Uterus (tissue), 4 donors: Measurements from ENCODE around the gene RRP9. TPM values are rescaled to one million over a fixed set of nuclear protein-coding genes. Genes with fewer than 3 reads are reported as not detected.

ENCODE experiments used
- DNase-seq, 2 donors: peaks; one replicate each; pipeline ENCODE4 v3.0.0-alpha.2; 2019 to 2020
- H3K27ac ChIP-seq, 2 donors: fragments of 200-600 bp; sonication (generic); 1 replicate in 1 of 2; 2 replicates in 1 of 2; pipeline ENCODE4 v1.5.1; 2016 to 2018
- H3K27me3 ChIP-seq, 2 donors: fragments of 200-600 bp; sonication (generic); one replicate each; pipeline ENCODE4 v1.5.1; 2018 to 2019; ENCODE audit warnings: control low read depth in 1 of 2
- H3K36me3 ChIP-seq, 2 donors: fragments of 200-600 bp; sonication (generic); one replicate each; pipeline ENCODE4 v1.5.1; 2019; ENCODE audit warnings: control low read depth in 1 of 2
- H3K4me1 ChIP-seq, 2 donors: fragments of 200-600 bp; sonication (generic); one replicate each; pipeline ENCODE4 v1.5.1; 2018 to 2019; ENCODE audit warnings: control low read depth in 1 of 2
- H3K4me3 ChIP-seq, 2 donors: fragments of 200-600 bp; sonication (generic); 1 replicate in 1 of 2; 2 replicates in 1 of 2; pipeline ENCODE4 v1.5.1; 2018 to 2019; ENCODE audit warnings: mild to moderate bottlenecking in 1 of 2
- H3K9me3 ChIP-seq, 2 donors: fragments of 200-600 bp; sonication (generic); one replicate each; pipeline ENCODE4 v1.5.1; 2019; ENCODE audit warnings: control low read depth in 1 of 2
- CTCF ChIP-seq, 4 experiments: fragments of 200-600 bp in 2 of 4; fragments of 450-650 bp in 2 of 4; sonication (generic) in 2 of 4; IDR thresholded peaks; one replicate each; pipeline ENCODE4 v1.5.1; 2016 to 2019; ENCODE audit warnings: antibody characterized with exemption in 4 of 4, mild to moderate bottlenecking in 2 of 4, moderate library complexity in 1 of 4
- POLR2A ChIP-seq, 2 donors: fragments of 450-650 bp; IDR thresholded peaks; one replicate each; pipeline ENCODE4 v1.6.1; 2016; ENCODE audit warnings: antibody characterized with exemption in 2 of 2, mild to moderate bottlenecking in 1 of 2, moderate library complexity in 1 of 2
- intact Hi-C: fragments of 100-400 bp; cut with DNase I; formaldehyde crosslinking; loops from one replicate; pipeline ENCODE4 v1.15.1; 2023; ENCODE audit warnings: low total_unique reads
- total RNA-seq, 4 donors: library from RNA; depleted of rRNA in 3 of 4; stranded (reverse); fragments of >200 nt in 3 of 4; gene quantifications; one replicate each; pipeline versions ENCODE4 v1.1.0 to v1.2.4, GENCODE V29; 2014 to 2023
- donor health status: DM: yes; HTN: yes; CAD: no.

The RRP9 gene
- total RNA-seq, 4 donors from 2014 or later, result 4.4 to 20.5 (median 11.6) TPM

DNA sequence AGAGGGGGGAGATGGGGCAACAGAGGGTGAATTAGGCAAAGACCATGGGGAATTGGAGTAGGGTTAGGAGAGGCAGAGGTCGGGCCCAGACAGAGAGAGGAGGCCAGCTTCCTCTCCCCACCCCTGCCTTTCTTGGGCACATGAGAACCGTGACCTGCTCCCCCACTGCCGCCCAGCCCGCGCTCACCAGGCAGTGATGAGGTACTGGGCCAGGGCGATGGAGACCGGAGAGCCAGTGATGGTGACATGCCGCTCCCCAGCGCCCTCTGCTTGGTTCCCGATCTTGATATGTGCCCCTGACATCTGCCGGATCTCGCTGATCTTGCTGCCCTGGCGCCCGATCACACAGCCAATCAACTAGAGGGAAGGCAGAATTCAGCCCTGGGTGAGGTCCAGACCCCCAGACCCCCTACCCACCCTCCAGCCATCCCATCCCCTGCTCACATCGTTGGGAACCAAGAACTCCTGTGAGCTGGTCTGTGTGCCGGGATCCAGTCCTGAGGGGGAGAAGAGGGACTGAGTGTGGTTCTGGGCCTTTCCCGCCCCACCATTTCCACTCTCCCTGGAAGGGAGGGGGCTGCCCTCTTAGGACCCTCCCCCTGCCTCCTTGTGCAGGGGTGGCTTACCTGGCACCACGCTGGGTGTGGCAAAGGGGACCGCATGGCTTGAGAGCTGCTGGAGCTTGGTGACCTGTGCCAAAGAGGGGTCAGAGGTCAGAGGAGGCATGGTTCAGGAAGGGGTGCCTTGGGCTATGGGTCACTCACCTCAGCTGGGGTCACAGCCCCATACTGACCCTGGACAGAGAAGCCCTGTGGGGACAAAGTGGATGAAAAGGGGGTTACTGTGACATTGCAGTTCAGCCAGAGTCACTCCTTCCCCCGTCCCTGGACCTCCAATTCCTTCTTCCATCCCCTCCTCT is 17.2 kb upstream of the RRP9 start:
- intact Hi-C loops, result no loop called here
- DNase-seq, result no peak

GRCh38 chr3:51957520-51958205 is 16.0 kb upstream of the RRP9 start:
- no peak for DNase-seq
- no peaks in the 10 kb centered on the region for H3K9me3 ChIP-seq
- no peak overlapping the region for H3K4me3 ChIP-seq
- H3K27ac ChIP-seq, result no peak overlapping the region
- no peaks in the 10 kb centered on the region for H3K36me3 ChIP-seq
- intact Hi-C loops, result no loop called here
- no peaks in the 10 kb centered on the region for H3K27me3 ChIP-seq
- H3K4me1 ChIP-seq, result no peaks in the 10 kb centered on the region
- no peak for TF ChIP-seq POLR2A (IDR thresholded peaks at IDR 0.05)
- no peak for TF ChIP-seq CTCF (IDR thresholded peaks at IDR 0.05)

More for the DNA sequence above, 17.2 kb upstream of the RRP9 start:
- Histone ChIP-seq H3K27ac (no peak overlapping the region), H3K4me1 (no peaks in the 10 kb centered on the region), H3K9me3 (no peaks in the 10 kb centered on the region), H3K27me3 (no peaks in the 10 kb centered on the region), H3K36me3 (no peaks in the 10 kb centered on the region), H3K4me3 (no peak overlapping the region)
- TF ChIP-seq POLR2A (IDR thresholded peaks at IDR 0.05) (no peak), CTCF (IDR thresholded peaks at IDR 0.05) (no peak)

- Histone ChIP-seq H3K9me3 (no peaks in the 10 kb centered on the region), H3K27ac (peak overlapping the region; percentile 47 to 79), H3K27me3 (no peaks in the 10 kb centered on the region), H3K4me1 (no peaks in the 10 kb centered on the region), H3K36me3 (no peaks in the 10 kb centered on the region), H3K4me3 (peak overlapping the region in 1 of 2 donors; percentile 40)
- DNase-seq, result peak; percentile 53 to 69
- intact Hi-C loops, result no loop called here
- no peak for TF ChIP-seq POLR2A (IDR thresholded peaks at IDR 0.05)
- peak in 3 of 4 experiments; percentile 35 to 68 (median 51) for TF ChIP-seq CTCF (IDR thresholded peaks at IDR 0.05)
These were observed 14.4 kb upstream of the RRP9 start for GRCh38 chr3:51955893-51956770.

GRCh38 chr3:51955175-51955892 is 13.6 kb upstream of the RRP9 start, which contains the start of gene GPR62:
TSS of gene GPR62 (plus strand) at chr3:51955381. CDS start at chr3:51955653, 272 bp downstream.
- Histone ChIP-seq H3K4me3 (peak within 1 kb of the TSS in 1 of 2 donors; percentile 40), H3K9me3 (no peaks in the 10 kb centered on the region), H3K4me1 (no peaks in the 10 kb centered on the region), H3K27ac (peak within 1 kb of the TSS; percentile 47 to 79), H3K36me3 (no peaks in the 10 kb centered on the region), H3K27me3 (no peaks in the 10 kb centered on the region)
- TF ChIP-seq CTCF (IDR thresholded peaks at IDR 0.05) (no peak), POLR2A (IDR thresholded peaks at IDR 0.05) (no peak)
- no peak for DNase-seq
- intact Hi-C loops, result no loop called here
